KMS-11 (cell line): ENCODE results near the gene RDH12.
"Not testable (repeated sequence)": the region's sequence is repeated elsewhere in the genome, so short reads cannot be mapped to it uniquely, and the experiment has no call there.

Source experiments
- H2AFZ ChIP-seq: fragments of 200-600 bp; sonication (generic); 2 replicates; pipeline ENCODE4 v1.6.1; 2016; ENCODE audit warnings: antibody characterized with exemption, mixed run types, low read depth
- H3K27ac ChIP-seq: fragments of 200-600 bp; sonication (generic); 2 replicates; pipeline ENCODE4 v1.6.1; 2016; ENCODE audit warnings: mild to moderate bottlenecking, mixed run types
- H3K27me3 ChIP-seq: fragments of 200-600 bp; sonication (generic); 2 replicates; pipeline ENCODE4 v1.6.1; 2017; ENCODE audit warnings: mild to moderate bottlenecking, low read depth, mixed run types, moderate library complexity; ENCODE audit not compliant: insufficient read depth
- H3K36me3 ChIP-seq: fragments of 200-600 bp; sonication (generic); 2 replicates; pipeline ENCODE4 v1.6.1; 2017; ENCODE audit warnings: mild to moderate bottlenecking, mixed run types; ENCODE audit not compliant: insufficient read depth
- H3K4me1 ChIP-seq: fragments of 200-600 bp; sonication (generic); 2 replicates; pipeline ENCODE4 v1.6.1; 2016; ENCODE audit warnings: mild to moderate bottlenecking, low read depth, mixed run types; ENCODE audit not compliant: poor library complexity, severe bottlenecking
- H3K4me2 ChIP-seq: fragments of 200-600 bp; sonication (generic); 2 replicates; pipeline ENCODE4 v1.7.0; 2016; ENCODE audit warnings: mild to moderate bottlenecking, mixed run types
- H3K4me3 ChIP-seq: fragments of 200-600 bp; sonication (generic); IDR thresholded peaks from 2 replicates; pipeline ENCODE4 v1.6.1; 2017; ENCODE audit warnings: low read depth, low read length, mixed read lengths; ENCODE audit not compliant: insufficient read depth
- H3K79me2 ChIP-seq: fragments of 200-600 bp; sonication (generic); 2 replicates; pipeline ENCODE4 v1.6.1; 2016; ENCODE audit warnings: low read depth, mixed run types; ENCODE audit not compliant: insufficient read depth
- H3K9ac ChIP-seq: fragments of 200-600 bp; sonication (generic); 2 replicates; pipeline ENCODE4 v1.6.1; 2016; ENCODE audit warnings: mild to moderate bottlenecking, mixed run types
- H4K20me1 ChIP-seq: fragments of 200-600 bp; sonication (generic); 2 replicates; pipeline ENCODE4 v1.6.1; 2016; ENCODE audit warnings: mild to moderate bottlenecking, mixed run types; ENCODE audit not compliant: insufficient read depth
- CTCF ChIP-seq: fragments of 200-600 bp; sonication (generic); conservative IDR thresholded peaks from 2 replicates; pipeline ENCODE4 v1.6.1; 2017; ENCODE audit warnings: low read depth, mild to moderate bottlenecking, antibody characterized with exemption, low read length, moderate library complexity, mixed read lengths

RDH12 gene

GRCh38 chr14:67717048-67717447 is 15.4 kb downstream of the RDH12 start:
- Histone ChIP-seq H4K20me1 (no peaks in the 10 kb centered on the region), H3K4me1 (peaks cover 17% of the 10 kb centered on the region), H3K79me2 (no peaks in the 10 kb centered on the region), H3K9ac (no peak overlapping the region), H3K36me3 (no peaks in the 10 kb centered on the region), H2AFZ (no peak overlapping the region), H3K4me2 (no peak overlapping the region), H3K27ac (no peak overlapping the region), H3K4me3 (no peak overlapping the region), H3K27me3 (no peaks in the 10 kb centered on the region)
- no peak for TF ChIP-seq CTCF

- H3K4me3 ChIP-seq, result no peak overlapping the region
- H3K4me2 ChIP-seq, result no peak overlapping the region
- H3K36me3 ChIP-seq, result no peaks in the 10 kb centered on the region
- no peak for TF ChIP-seq CTCF
- no peak overlapping the region for H3K27ac ChIP-seq
- H3K9ac ChIP-seq, result no peak overlapping the region
- H4K20me1 ChIP-seq, result no peaks in the 10 kb centered on the region
- no peak overlapping the region for H2AFZ ChIP-seq
- peaks cover 17% of the 10 kb centered on the region for H3K4me1 ChIP-seq
- H3K79me2 ChIP-seq, result no peaks in the 10 kb centered on the region
- no peaks in the 10 kb centered on the region for H3K27me3 ChIP-seq
Observed at GRCh38 chr14:67718265-67718664, 16.6 kb downstream of the RDH12 start.

- H3K27me3 ChIP-seq, H3K4me2 ChIP-seq, H4K20me1 ChIP-seq, H2AFZ ChIP-seq, H3K79me2 ChIP-seq, H3K36me3 ChIP-seq, H3K9ac ChIP-seq, H3K4me3 ChIP-seq: not testable (repeated sequence)
- Histone ChIP-seq H3K27ac (peak overlapping the region; percentile 36; the same call in 1 of the 2 replicates), H3K4me1 (peaks cover 17% of the 10 kb centered on the region)
Observed at GRCh38 chr14:67719385-67719784, 17.7 kb downstream of the RDH12 start.

GRCh38 chr14:67719866-67720265 is 18.2 kb downstream of the RDH12 start:
- no peak overlapping the region for H3K9ac ChIP-seq
- no peaks in the 10 kb centered on the region for H3K27me3 ChIP-seq
- no peak overlapping the region for H3K4me3 ChIP-seq
- H3K4me1 ChIP-seq, result peaks cover 17% of the 10 kb centered on the region
- H3K4me2 ChIP-seq, result peak overlapping the region; percentile 40
- peak overlapping the region; percentile 36; the same call in 1 of the 2 replicates for H3K27ac ChIP-seq
- H3K36me3 ChIP-seq, result no peaks in the 10 kb centered on the region
- no peak overlapping the region for H2AFZ ChIP-seq
- H4K20me1 ChIP-seq, result no peaks in the 10 kb centered on the region
- TF ChIP-seq CTCF, result no peak
- no peaks in the 10 kb centered on the region for H3K79me2 ChIP-seq

GRCh38 chr14:67721875-67722274 is 20.2 kb downstream of the RDH12 start:
- H3K36me3 ChIP-seq, result no peaks in the 10 kb centered on the region
- no peak for TF ChIP-seq CTCF
- no peaks in the 10 kb centered on the region for H3K27me3 ChIP-seq
- no peak overlapping the region for H3K4me3 ChIP-seq
- no peak overlapping the region for H3K9ac ChIP-seq
- no peaks in the 10 kb centered on the region for H4K20me1 ChIP-seq
- H3K27ac ChIP-seq, result no peak overlapping the region
- peaks cover 17% of the 10 kb centered on the region for H3K4me1 ChIP-seq
- H2AFZ ChIP-seq, result no peak overlapping the region
- H3K79me2 ChIP-seq, result no peaks in the 10 kb centered on the region
- H3K4me2 ChIP-seq, result no peak overlapping the region
